ENCODE results near the gene MARCKS.
"Not testable (repeated sequence)": the region's sequence is repeated elsewhere in the genome, so short reads cannot be mapped to it uniquely, and the experiment has no call there.

The MARCKS gene

DNA sequence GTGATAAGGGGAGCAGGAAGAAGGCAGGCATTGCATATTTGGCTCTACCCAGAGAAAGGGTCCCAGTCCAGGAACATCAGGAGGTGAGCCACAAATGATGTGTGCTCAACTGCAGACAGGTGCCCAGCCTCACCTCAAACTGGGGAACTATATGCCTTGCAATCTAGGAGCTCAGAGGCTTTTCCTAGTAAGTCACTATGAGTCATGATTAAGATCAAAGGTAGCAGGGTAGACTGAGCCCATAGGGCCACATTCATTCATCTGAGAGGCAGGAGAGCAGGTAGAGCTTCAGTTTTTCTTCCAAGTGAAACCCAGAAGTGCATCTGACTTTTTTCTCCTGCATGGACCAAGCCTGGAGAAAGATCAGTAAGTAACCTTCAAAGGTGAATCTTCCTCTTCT, 31.3 kb downstream of the MARCKS start:
- no peak for DNase-seq

DNA sequence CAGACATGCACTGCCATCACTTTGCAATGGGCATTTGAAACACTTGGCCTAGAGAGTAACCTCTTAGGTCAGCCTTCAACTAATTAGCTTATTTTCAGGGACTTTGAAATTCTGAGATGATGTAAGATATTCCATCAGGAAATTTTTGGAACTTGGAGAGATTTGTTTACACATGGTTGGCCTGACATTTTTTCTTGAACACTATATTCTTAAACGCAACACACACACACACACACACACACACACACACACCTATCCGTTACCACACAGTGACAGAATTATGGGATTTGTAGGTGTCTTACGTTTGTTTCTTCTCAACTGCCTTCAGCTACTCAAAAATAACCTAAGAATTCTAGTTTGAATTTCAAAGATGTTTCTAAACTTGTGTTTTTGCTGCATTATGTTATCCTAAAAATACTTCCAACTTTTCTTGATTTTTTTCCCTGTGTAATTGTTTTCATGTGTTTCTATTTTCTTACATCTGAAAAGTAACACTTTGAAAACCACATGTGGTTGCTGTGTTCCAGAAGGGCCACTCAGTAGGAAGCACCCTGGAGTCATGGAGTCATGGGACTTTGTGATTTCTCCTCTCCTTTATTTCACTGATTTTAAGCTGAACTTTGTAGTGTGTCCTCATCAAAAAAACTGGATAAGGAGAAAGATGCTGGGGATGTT, 31.9 kb downstream of the MARCKS start:
- DNase-seq: no peak

DNA sequence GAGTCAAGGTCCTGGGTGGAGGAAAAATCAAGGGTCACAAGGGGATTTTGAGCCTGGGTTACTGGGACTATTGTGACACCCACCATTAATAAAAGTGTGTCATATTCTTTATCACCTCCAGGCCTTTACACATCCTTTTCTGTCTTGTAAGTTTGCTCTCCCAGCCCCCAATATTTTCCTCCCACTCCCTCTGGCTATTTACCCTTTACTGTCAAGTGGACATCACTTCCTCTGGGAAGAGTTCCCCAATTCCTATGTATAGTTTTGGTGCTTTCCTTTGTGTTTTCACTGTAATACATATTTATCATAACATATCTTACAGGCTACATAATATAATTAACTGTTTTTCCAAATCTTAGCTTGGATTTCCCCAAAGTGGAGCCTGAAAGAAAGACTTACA, 36.3 kb downstream of the MARCKS start:
- no peak for DNase-seq

DNA sequence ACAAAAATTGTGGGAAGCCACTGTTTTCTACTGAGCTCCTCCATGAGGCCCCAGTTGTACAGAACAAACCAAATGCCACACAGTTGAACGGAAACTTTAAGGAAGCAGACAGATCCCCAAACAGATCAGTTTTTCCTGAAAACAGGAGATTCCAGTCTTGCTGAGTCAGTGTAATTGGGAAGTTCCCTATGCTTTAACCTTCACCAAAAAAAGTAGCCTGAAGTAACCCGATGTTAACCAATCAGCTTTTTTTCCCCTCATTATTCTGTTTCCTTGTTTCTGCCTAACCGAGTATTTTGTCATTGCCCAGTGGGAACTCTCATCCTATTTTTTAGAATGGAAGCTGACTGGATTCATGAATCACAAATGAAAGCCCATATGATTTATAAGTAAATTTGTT, 36.7 kb downstream of the MARCKS start:
- DNase-seq: no peak

DNA sequence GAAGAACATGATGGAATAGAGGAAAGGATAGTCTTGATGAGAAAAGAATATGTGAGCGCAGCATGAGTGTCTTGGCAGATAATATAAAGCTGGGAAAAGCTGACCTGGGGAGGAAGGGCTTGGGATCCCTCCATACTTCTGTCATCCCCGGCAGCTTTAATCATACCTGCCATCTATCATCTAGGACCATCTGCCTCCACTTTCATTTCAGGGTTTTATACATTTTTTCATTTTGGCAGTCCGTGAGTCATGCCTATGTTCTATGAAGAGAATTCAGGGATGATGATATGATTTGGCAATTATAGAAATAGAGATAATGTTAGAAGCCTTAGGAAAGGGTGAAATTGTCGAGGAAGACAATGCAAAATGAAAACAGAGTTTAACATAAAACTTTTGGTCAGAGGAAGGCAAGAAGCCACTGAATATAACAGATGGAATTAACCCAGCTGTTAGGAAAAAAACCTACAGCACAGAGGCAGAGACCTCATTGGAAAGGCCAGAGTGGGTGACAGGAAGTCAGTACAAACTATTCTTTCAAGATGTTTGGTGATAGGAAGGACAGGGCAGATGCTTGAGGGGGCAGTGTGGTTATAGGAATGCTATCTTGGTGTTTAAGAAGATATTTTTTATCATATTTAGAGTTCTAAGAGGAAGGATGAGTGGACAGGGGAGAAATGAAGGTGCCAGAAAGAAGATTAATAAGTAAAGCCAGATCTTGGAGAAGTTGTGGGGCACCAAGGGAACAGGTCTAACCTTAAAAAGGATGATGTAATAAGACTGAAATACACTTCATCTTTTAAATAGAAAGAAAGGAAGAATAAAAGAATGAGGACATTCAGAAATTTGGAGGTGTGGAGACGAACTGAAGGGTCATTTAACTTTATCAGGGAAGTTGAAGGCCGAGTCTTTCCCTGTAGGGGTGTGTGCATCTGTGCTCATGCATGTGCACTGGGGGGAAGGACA, 37.8 kb downstream of the MARCKS start:
- DNase-seq: no peak

DNA sequence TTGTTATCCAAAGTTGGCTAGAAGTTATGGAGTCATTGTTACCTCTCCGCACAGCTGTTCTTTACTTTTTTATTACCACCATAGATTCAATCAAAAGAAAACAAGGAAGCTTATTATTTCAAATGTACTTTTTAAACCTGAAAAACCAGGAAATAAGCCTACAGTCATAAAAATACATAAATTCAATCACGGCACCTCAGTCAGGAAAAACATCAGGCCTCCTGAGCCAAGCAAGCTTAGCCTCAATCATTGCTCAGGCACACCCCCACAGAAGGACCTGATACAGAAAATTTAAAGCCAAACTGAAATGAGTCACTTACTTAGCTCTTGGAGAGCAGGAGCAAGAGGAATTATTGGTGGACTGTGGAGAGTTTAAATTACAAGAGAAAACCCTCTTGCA, 44.3 kb downstream of the MARCKS start:
- DNase-seq: no peak

DNA sequence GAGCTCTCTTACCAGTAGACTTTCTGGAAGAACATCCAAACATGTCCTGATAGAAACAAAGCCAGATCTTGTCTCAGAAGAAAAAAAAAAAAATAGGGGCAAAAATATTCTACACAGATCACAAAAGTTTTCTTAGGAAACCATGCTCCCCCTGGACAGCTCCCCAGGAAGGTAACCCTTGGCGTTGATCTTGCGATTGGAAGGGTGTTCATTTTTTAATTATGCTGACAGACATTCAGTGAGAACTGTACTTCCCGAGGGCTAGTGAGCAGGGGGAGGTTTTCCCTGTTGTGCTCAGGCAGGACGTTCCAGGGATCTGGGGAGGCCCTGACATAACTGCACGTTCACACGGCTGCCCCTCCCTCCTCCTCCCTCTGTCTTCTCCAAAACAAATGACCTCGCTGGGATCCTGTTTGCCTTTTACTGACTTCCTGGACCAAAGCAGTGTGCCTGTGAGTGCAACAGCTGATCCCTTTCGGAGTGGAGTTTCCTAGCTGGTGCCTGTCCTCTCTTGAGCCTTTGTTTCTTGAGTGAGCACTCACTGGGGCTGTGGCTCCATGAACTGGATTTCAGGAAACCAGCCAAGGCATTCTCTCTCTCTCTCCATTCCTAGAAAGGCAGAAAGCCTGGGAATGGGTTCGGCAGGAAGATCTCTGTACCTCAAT, 46.7 kb downstream of the MARCKS start:
- DNase-seq: no peak

DNA sequence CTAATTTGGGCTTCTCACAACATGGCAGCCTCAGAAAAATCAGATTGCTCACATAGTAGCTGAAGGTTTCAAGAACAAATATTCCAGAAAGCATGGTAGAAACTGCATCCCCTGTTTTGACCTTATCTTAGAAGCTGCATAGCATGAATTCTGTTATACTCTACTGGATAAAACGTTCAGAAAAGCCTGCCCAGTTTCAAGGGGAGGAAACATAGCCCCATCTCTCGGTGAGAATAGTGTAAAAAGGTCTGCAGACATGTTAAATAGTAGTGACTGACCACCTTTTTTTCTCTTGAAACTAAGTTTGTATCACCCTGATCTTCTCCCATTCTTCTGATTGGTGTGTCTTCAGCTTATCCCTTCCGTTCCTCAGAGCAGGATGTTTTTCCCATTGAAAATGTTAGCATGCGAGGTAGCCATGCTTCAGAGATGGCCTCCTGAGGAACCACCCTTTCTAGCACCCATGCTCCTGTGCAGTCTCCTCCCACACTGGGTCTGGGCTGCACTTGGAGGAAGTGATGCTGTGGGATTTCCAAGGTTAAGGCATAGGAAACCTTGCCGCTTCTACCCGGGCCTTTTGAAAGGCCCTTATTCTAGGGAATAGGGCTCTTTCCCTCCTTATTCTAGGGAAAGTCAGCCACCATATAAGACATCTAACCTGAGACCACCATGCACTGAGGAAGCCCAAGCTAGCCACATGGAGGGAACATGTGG, 50.1 kb downstream of the MARCKS start:
- DNase-seq: no peak

DNA sequence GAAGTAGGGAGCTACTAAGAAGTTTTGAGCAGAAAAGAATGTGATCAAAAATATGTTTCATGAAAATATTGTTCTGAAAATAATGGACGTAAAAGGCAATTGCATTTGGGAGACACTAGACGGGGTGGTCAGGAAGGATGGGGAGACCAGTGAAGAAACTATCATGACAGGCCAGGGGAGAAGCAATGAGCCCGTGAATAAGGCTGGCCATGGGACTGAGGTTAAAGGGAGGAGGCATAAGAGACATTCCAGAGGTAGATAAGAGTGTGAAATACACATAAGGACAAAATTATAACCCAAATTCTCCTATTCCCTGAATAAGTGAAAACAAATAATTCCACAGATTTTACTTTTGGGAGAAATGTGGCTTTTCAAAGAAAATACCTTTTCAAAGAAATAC, 51.7 kb downstream of the MARCKS start:
- no peak for DNase-seq

DNA sequence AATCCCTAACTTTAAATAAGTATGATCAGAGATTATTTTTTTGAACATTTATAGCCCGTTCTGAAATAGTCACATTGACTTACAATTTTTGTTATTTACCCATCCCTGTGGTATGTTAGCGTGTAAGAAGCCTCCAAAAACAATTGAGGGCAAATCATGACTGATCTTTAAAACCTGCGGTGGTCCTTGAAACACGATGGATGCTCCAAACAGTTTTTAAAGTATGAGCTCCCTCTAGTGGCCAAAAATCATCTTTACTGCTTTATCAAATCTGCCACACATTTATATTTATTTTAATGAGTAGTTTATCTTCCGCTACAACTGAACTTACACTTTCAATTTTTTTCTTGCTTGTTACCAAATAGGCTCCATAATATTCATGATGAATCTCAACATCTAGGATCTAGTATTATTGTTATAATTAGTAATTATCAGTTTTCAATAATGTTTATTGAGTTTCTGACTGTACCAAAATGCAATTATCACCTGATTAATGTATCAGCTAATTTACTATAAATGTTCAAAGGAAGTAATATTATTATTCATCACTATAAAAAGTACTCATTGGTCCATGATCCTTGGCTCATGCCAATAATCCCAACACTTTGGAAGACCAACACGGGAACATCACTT, 52.2 kb downstream of the MARCKS start:
- peak; percentile 55 for DNase-seq

DNA sequence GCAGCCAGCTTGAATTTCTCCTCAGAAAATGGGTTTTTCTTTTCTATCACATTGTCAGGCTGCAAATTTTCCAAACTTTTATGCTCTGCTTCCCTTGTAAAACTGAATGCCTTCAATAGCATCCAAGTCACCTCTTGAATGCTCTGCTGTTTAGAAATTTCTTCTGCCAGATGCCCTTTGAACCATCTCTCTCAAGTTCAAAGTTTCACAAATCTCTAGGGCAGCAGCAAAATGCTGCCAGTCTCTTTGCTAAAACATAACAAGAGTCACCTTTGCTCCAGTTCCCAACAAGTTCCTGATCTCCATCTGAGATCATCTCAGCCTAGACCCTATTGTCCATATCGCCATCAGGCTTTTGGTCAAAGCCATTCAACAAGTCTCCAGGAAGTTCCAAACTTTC, 53.1 kb downstream of the MARCKS start:
- not testable (repeated sequence) for DNase-seq

Measured in activated CD4-positive, alpha-beta T cell treated with anti-CD3 and anti-CD28 coated beads, Interleukin-10, Interleukin-2, amounts not matched to agents 100 ng/mL and 50 ng/mL, durations not matched to agents 16 hours and 8 hours (primary cell).